Upper lobe of left lung (tissue), 4 donors: Measurements from ENCODE around the gene C1QTNF6.

Experiments used
- EP300 ChIP-seq, 4 donors: sonication (generic); formaldehyde crosslinking; IDR thresholded peaks; one replicate each; pipeline ENCODE4 v1.5.1; 2017; ENCODE audit warnings: antibody characterized with exemption in 4 of 4, control low read depth in 2 of 4
- POLR2A ChIP-seq, 4 donors: fragments of 450-650 bp; IDR thresholded peaks; one replicate each; pipeline ENCODE4 v1.5.1; 2016 to 2017; ENCODE audit warnings: antibody characterized with exemption in 4 of 4, mild to moderate bottlenecking in 2 of 4
- POLR2AphosphoS5 ChIP-seq, 2 donors: sonication (generic); formaldehyde crosslinking; IDR thresholded peaks; one replicate each; pipeline ENCODE4 v1.5.1; 2017; ENCODE audit warnings: antibody characterized with exemption in 2 of 2
- TF ChIP-seq, protein P1 (sequence below), 6 experiments: fragments of 450-650 bp in 4 of 6; fragments of 200-600 bp in 2 of 6; sonication (generic) in 2 of 6; IDR thresholded peaks; one replicate each; pipeline ENCODE4 v1.5.1; 2016 to 2019; ENCODE audit warnings: antibody characterized with exemption in 6 of 6

DNA sequence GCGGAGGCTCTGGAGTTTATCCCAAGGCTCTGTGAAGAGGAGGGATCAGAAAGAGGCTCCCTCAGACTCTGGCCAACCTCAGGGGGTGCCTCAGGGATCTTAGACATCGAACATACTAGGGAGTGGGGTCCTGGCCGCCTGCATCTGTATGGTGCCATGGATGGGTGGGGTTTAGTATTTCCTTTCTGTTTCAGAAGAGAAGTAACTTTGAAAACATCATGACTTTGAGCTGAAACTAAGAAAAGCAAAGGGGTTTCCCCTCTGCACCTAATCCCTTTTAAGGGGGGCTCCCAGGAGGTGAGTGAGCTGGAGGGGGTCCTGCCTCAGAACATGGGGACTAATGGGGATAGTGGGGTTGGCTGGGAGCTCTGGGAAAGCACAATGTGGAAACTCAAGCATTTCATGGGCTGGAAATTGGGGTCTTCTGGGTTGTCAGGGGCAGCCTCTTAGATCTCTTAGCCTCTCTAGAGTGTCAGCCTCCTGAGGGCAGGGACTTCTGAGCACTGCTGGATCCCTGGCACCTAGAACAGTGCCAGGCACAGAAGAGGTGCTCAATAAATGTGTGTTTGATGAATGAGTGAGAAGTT, 36.0 kb upstream of the C1QTNF6 start:
- TF ChIP-seq, protein P1, sequence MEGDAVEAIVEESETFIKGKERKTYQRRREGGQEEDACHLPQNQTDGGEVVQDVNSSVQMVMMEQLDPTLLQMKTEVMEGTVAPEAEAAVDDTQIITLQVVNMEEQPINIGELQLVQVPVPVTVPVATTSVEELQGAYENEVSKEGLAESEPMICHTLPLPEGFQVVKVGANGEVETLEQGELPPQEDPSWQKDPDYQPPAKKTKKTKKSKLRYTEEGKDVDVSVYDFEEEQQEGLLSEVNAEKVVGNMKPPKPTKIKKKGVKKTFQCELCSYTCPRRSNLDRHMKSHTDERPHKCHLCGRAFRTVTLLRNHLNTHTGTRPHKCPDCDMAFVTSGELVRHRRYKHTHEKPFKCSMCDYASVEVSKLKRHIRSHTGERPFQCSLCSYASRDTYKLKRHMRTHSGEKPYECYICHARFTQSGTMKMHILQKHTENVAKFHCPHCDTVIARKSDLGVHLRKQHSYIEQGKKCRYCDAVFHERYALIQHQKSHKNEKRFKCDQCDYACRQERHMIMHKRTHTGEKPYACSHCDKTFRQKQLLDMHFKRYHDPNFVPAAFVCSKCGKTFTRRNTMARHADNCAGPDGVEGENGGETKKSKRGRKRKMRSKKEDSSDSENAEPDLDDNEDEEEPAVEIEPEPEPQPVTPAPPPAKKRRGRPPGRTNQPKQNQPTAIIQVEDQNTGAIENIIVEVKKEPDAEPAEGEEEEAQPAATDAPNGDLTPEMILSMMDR (IDR thresholded peaks at IDR 0.05) = no peak
- no peak for TF ChIP-seq POLR2A (IDR thresholded peaks at IDR 0.05)
- TF ChIP-seq POLR2AphosphoS5 (IDR thresholded peaks at IDR 0.05) = no peak
- TF ChIP-seq EP300 (IDR thresholded peaks at IDR 0.05) = no peak
